Liver (tissue), 9 donors: ENCODE results near the gene DRG2. TPM values are rescaled to one million over a fixed set of nuclear protein-coding genes. Genes with fewer than 3 reads are reported as not detected.

Source experiments
- DNase-seq: peaks from one replicate; pipeline ENCODE4 v3.0.0-alpha.2; 2017; ENCODE audit warnings: low spot score
- H3K27ac ChIP-seq, 2 donors: one replicate each; pipeline ENCODE4 v1.7.0; 2013; ENCODE audit warnings: inconsistent platforms in 2 of 2, low read length in 2 of 2, control low read depth in 1 of 2, low read depth in 1 of 2, mild to moderate bottlenecking in 1 of 2
- H3K27me3 ChIP-seq, 4 donors: one replicate each; pipeline versions ENCODE4 v1.6.1 to v1.7.0; 2013; ENCODE audit warnings: low read length in 3 of 4, inconsistent platforms in 1 of 4, mild to moderate bottlenecking in 1 of 4, moderate library complexity in 1 of 4; ENCODE audit not compliant: control insufficient read depth in 4 of 4, insufficient read depth in 4 of 4
- H3K36me3 ChIP-seq, 4 donors: one replicate each; pipeline versions ENCODE4 v1.6.1 to v1.7.0; 2013; ENCODE audit warnings: low read length in 3 of 4, mild to moderate bottlenecking in 3 of 4, low read depth in 1 of 4, moderate library complexity in 1 of 4; ENCODE audit not compliant: control insufficient read depth in 4 of 4, insufficient read depth in 3 of 4
- H3K4me1 ChIP-seq, 4 donors: one replicate each; pipeline versions ENCODE4 v1.6.1 to v1.7.0; 2013; ENCODE audit warnings: low read length in 3 of 4, mild to moderate bottlenecking in 3 of 4, moderate library complexity in 1 of 4; ENCODE audit not compliant: control insufficient read depth in 4 of 4, insufficient read depth in 4 of 4
- H3K4me3 ChIP-seq, 3 donors: one replicate each; pipeline versions ENCODE4 v1.6.1 to v1.7.0; 2013; ENCODE audit warnings: low read length in 3 of 3, control low read depth in 1 of 3, low read depth in 1 of 3, mild to moderate bottlenecking in 1 of 3
- H3K9ac ChIP-seq, 2 donors: one replicate each; pipeline ENCODE4 v1.7.0; 2013; ENCODE audit warnings: low read length in 2 of 2, mild to moderate bottlenecking in 2 of 2, moderate library complexity in 2 of 2, control low read depth in 1 of 2, low read depth in 1 of 2
- H3K9me3 ChIP-seq, 4 donors: one replicate each; pipeline versions ENCODE4 v1.6.1 to v1.7.0; 2013; ENCODE audit warnings: low read length in 3 of 4; ENCODE audit not compliant: control insufficient read depth in 4 of 4
- ATF3 ChIP-seq: IDR thresholded peaks from 2 replicates; pipeline ENCODE4 v1.6.1; 2016; ENCODE audit warnings: antibody characterized with exemption
- CTCF ChIP-seq: fragments of 150-350 bp; IDR thresholded peaks from 2 replicates; pipeline ENCODE4 v1.5.1; 2017; ENCODE audit warnings: improper control_type of control experiment, low read depth, low read length; ENCODE audit not compliant: missing input control
- EGR1 ChIP-seq, 2 donors: IDR thresholded peaks; 2 replicates each; pipeline ENCODE4 v1.6.1; 2016 to 2018; ENCODE audit warnings: antibody characterized with exemption in 2 of 2, low read depth in 2 of 2
- FOXA1 ChIP-seq: IDR thresholded peaks from 2 replicates; pipeline ENCODE4 v1.6.1; 2016; ENCODE audit warnings: antibody characterized with exemption
- FOXA2 ChIP-seq: IDR thresholded peaks from 2 replicates; pipeline ENCODE4 v1.6.1; 2016; ENCODE audit warnings: antibody characterized with exemption
- GABPA ChIP-seq, 2 donors: IDR thresholded peaks in 1 of 2; conservative IDR thresholded peaks in 1 of 2; 2 replicates each; pipeline ENCODE4 v1.6.1; 2016; ENCODE audit warnings: antibody characterized with exemption in 2 of 2, mild to moderate bottlenecking in 1 of 2, moderate library complexity in 1 of 2
- HNF4G ChIP-seq: IDR thresholded peaks from 2 replicates; pipeline ENCODE4 v1.6.1; 2016; ENCODE audit warnings: antibody characterized with exemption
- JUND ChIP-seq, 2 donors: IDR thresholded peaks; 2 replicates each; pipeline ENCODE4 v1.6.1; 2016; ENCODE audit warnings: antibody characterized with exemption in 2 of 2
- MAX ChIP-seq: IDR thresholded peaks from 2 replicates; pipeline ENCODE4 v1.6.1; 2016; ENCODE audit warnings: antibody characterized with exemption
- RAD21 ChIP-seq, 2 donors: IDR thresholded peaks; 2 replicates each; pipeline ENCODE4 v1.6.1; 2016; ENCODE audit warnings: antibody characterized with exemption in 2 of 2, mild to moderate bottlenecking in 2 of 2
- RXRA ChIP-seq, 2 donors: IDR thresholded peaks; 2 replicates each; pipeline ENCODE4 v1.6.1; 2017 to 2018; ENCODE audit warnings: antibody characterized with exemption in 2 of 2, mild to moderate bottlenecking in 1 of 2
- SP1 ChIP-seq: IDR thresholded peaks from 2 replicates; pipeline ENCODE4 v1.6.1; 2018; ENCODE audit warnings: antibody characterized with exemption, mild to moderate bottlenecking
- YY1 ChIP-seq: IDR thresholded peaks from 2 replicates; pipeline ENCODE4 v1.6.1; 2016; ENCODE audit warnings: antibody characterized with exemption, mild to moderate bottlenecking
- ZBTB33 ChIP-seq: IDR thresholded peaks from 2 replicates; pipeline ENCODE4 v1.6.1; 2016; ENCODE audit warnings: antibody characterized with exemption
- WGBS: extraction: QIAGEN DNeasy Blood & Tissue Kit; methylation state at CpG from one replicate; pipeline ENCODE4 v1.1.7; 2013; 5-methylcytosine and 5-hydroxymethylcytosine counted together
- polyA plus RNA-seq, 2 donors: library from polyadenylated mRNA; stranded (reverse) in 1 of 2; unstranded in 1 of 2; fragments of 200-250 nt in 1 of 2; fragments of >200 nt in 1 of 2; fragmentation: Nextera tagmentation in 1 of 2; extraction: Ambion mirVana in 1 of 2; gene quantifications; one replicate each; pipeline versions ENCODE4 v1.2.1 to v1.2.3, GENCODE V29; 2013 to 2015
- total RNA-seq, 2 donors: library from RNA; depleted of rRNA; stranded (reverse); fragments of >200 nt; gene quantifications; one replicate each; pipeline ENCODE4 v1.2.3, GENCODE V29; 2014
- TF ChIP-seq, protein P1 (sequence below): IDR thresholded peaks from 2 replicates; pipeline ENCODE4 v1.6.1; 2016; ENCODE audit warnings: antibody characterized with exemption, mild to moderate bottlenecking
- donor health status: healthy.
- donor health status: healthy.
- donor health status: healthy.
- donor health status: healthy.
- donor health status: healthy.

Gene DRG2
- total and polyA plus RNA-seq, 4 donors: 10.9 to 24.9 (median 18.6) TPM

DNA sequence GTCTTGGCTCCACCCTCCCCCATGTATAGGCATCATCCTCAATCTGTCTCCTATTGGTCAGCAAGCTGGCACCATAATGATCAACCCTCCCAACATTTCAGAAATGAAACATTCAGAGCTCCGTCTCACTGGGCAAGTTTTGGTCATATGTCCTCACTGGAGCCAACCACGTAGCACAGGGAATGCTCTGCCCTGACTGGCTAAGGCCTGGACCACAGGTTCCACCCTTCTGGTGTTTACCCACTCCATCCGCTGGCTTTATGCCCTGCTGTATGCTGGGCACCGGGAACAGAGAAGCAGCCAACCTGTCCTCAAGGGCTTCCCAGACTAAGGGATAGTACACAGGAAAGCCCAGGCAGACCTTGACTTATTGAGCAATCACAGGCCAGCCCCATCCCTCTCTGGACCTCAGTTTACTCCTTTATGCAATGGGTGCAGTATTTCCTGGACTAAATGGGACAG lies 41.3 kb downstream of the DRG2 start (continued):
- TF ChIP-seq EGR1 (IDR thresholded peaks at IDR 0.05; ENCODE audit: low read depth in 2 of 2) (no peak), JUND (IDR thresholded peaks at IDR 0.05) (peak in 1 of 2 donors; percentile 23), SP1 (peak; percentile 80), ATF3 (no peak), RAD21 (IDR thresholded peaks at IDR 0.05) (no peak)

DNA sequence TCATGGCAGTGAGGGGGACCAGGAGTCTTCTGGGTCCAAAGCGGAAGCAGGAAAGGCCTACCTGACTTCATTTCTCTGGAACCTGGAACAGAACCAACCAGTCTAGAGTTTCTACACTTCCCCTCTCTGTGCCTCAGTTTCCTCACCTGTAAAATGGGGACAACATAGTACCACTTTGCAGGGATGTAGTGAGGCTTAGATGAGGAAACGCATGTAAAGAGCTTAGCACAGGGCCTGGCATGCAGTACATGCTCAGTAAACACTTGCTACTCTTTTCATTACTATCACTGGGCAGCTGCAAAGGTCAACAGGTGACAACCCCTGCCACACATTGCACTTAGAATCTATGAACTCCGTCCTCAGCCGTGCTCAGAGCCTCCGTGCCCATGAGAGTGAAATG lies 45.0 kb downstream of the DRG2 start:
- Histone ChIP-seq H3K9ac (no peak overlapping the region), H3K4me1 (peaks cover under 1 to 19% (median 9%) of the 10 kb centered on the region in 4 donors), H3K27ac (no peak overlapping the region), H3K9me3 (no peaks in the 10 kb centered on the region), H3K27me3 (no peaks in the 10 kb centered on the region), H3K4me3 (no peak overlapping the region), H3K36me3 (no peaks in the 10 kb centered on the region)
- WGBS: 89% methylated on average over 5 of the region's 5 CpGs
- no peak for DNase-seq
- no peak for TF ChIP-seq FOXA2
- no peak for TF ChIP-seq JUND (IDR thresholded peaks at IDR 0.05)

DNA sequence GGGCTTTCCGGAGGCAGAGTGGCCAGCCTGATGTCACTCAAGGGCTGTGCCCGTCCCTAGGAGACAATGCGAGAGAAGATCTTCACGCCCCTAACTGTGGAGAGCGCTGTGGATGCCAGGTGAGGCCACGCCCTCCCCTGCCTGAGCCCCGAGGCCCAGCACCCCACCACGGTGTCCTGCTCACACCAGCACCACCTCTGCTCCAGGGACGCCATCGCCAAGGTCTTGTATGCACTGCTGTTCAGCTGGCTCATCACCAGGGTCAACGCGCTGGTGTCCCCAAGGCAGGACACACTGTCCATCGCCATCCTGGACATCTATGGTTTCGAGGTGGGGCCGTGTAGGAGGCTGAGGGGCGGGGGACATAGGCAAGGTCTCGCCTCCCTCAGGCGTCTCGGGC lies 48.6 kb downstream of the DRG2 start:
- Histone ChIP-seq H3K27ac (no peak overlapping the region), H3K4me3 (no peak overlapping the region), H3K27me3 (no peaks in the 10 kb centered on the region), H3K9ac (no peak overlapping the region), H3K4me1 (peaks cover 8 to 42% (median 36%) of the 10 kb centered on the region in 4 donors), H3K9me3 (no peaks in the 10 kb centered on the region), H3K36me3 (no peaks in the 10 kb centered on the region)
- TF ChIP-seq CTCF (no peak), MAX (no peak), RXRA (IDR thresholded peaks at IDR 0.05) (no peak), FOXA1 (no peak), YY1 (no peak), FOXA2 (no peak), ATF3 (no peak)
- DNase-seq: no peak
- WGBS: 88% methylated on average over 19 of the region's 19 CpGs

GRCh38 chr17:18138065-18138749 lies 50.5 kb downstream of the DRG2 start:
- Histone ChIP-seq H3K9ac (peak overlapping the region in 1 of 2 donors; percentile 18), H3K9me3 (no peaks in the 10 kb centered on the region), H3K4me1 (peaks cover 8 to 42% (median 36%) of the 10 kb centered on the region in 4 donors), H3K4me3 (peak overlapping the region in 1 of 3 donors; percentile 5), H3K27me3 (no peaks in the 10 kb centered on the region), H3K36me3 (no peaks in the 10 kb centered on the region), H3K27ac (peak overlapping the region; percentile 84 to 88)
- 47% methylated on average over 8 of the region's 8 CpGs for WGBS
- DNase-seq: peak; percentile 43
- peak; percentile 93 for TF ChIP-seq SP1
- peak; percentile 83 for TF ChIP-seq YY1
- TF ChIP-seq GABPA (IDR thresholded peaks at IDR 0.05 in 1 of 2, conservative IDR thresholded peaks at IDR 0.05 in 1 of 2): no peak
- peak; percentile 97 to 98 for TF ChIP-seq RXRA (IDR thresholded peaks at IDR 0.05)
- peak; percentile 69 for TF ChIP-seq HNF4G
- TF ChIP-seq RAD21 (IDR thresholded peaks at IDR 0.05): peak; percentile 28 to 55
- no peak for TF ChIP-seq EGR1 (IDR thresholded peaks at IDR 0.05; ENCODE audit: low read depth in 2 of 2)
- no peak for TF ChIP-seq MAX
- TF ChIP-seq ZBTB33: no peak
- TF ChIP-seq, protein P1, sequence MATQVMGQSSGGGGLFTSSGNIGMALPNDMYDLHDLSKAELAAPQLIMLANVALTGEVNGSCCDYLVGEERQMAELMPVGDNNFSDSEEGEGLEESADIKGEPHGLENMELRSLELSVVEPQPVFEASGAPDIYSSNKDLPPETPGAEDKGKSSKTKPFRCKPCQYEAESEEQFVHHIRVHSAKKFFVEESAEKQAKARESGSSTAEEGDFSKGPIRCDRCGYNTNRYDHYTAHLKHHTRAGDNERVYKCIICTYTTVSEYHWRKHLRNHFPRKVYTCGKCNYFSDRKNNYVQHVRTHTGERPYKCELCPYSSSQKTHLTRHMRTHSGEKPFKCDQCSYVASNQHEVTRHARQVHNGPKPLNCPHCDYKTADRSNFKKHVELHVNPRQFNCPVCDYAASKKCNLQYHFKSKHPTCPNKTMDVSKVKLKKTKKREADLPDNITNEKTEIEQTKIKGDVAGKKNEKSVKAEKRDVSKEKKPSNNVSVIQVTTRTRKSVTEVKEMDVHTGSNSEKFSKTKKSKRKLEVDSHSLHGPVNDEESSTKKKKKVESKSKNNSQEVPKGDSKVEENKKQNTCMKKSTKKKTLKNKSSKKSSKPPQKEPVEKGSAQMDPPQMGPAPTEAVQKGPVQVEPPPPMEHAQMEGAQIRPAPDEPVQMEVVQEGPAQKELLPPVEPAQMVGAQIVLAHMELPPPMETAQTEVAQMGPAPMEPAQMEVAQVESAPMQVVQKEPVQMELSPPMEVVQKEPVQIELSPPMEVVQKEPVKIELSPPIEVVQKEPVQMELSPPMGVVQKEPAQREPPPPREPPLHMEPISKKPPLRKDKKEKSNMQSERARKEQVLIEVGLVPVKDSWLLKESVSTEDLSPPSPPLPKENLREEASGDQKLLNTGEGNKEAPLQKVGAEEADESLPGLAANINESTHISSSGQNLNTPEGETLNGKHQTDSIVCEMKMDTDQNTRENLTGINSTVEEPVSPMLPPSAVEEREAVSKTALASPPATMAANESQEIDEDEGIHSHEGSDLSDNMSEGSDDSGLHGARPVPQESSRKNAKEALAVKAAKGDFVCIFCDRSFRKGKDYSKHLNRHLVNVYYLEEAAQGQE: peak; percentile 76
- peak; percentile 26 for TF ChIP-seq FOXA2
- TF ChIP-seq FOXA1: no peak
- no peak for TF ChIP-seq ATF3
